Common myeloid progenitor, CD34-positive (primary cell): ENCODE data around the gene TESPA1.

Experiments used
- CTCF ChIA-PET: fragments of 350-600 bp; sonication (Branson Sonifier 250); formaldehyde crosslinking; loops from one replicate; lab custom pipeline; 2021; ENCODE audit warnings: antibody characterized with exemption; lab: Charles Lee
- POLR2A ChIA-PET: fragments of 350-600 bp; sonication (Branson Sonifier 250); formaldehyde crosslinking; loops from one replicate; lab custom pipeline; 2021; ENCODE audit warnings: antibody characterized with exemption; lab: Charles Lee
- DNase-seq, 3 donors: peaks; one replicate each; pipeline versions ENCODE4 v3.0.0 to v3.0.0-alpha.2; 2013
- H3K27ac ChIP-seq, 2 experiments: 1 replicate in 1 of 2; 2 replicates in 1 of 2; pipeline ENCODE4 v1.7.0; 2013; ENCODE audit warnings: inconsistent platforms in 2 of 2, low read length in 2 of 2, mild to moderate bottlenecking in 2 of 2, low read depth in 1 of 2, moderate library complexity in 1 of 2; ENCODE audit not compliant: severe bottlenecking in 2 of 2, insufficient read depth in 1 of 2, poor library complexity in 1 of 2
- H3K27me3 ChIP-seq, 5 experiments: replicated peaks in 2 of 5; 1 replicate in 3 of 5; 2 replicates in 2 of 5; pipeline versions ENCODE4 v1.6.1 to v1.7.0; 2013; ENCODE audit warnings: low read length in 4 of 5, mild to moderate bottlenecking in 2 of 5, moderate library complexity in 2 of 5, inconsistent platforms in 1 of 5; ENCODE audit not compliant: insufficient read depth in 5 of 5, control insufficient read depth in 4 of 5
- H3K36me3 ChIP-seq, 4 experiments: 1 replicate in 2 of 4; 2 replicates in 2 of 4; pipeline versions ENCODE4 v1.6.1 to v1.7.0; 2013; ENCODE audit warnings: low read length in 3 of 4, control low read depth in 1 of 4, mild to moderate bottlenecking in 1 of 4; ENCODE audit not compliant: control insufficient read depth in 4 of 4, insufficient read depth in 4 of 4
- H3K4me1 ChIP-seq, 4 experiments: 1 replicate in 3 of 4; 2 replicates in 1 of 4; pipeline versions ENCODE4 v1.6.1 to v1.7.1; 2013; ENCODE audit warnings: low read length in 3 of 4, mild to moderate bottlenecking in 3 of 4, control low read depth in 1 of 4, inconsistent platforms in 1 of 4, moderate library complexity in 1 of 4; ENCODE audit not compliant: control insufficient read depth in 4 of 4, insufficient read depth in 4 of 4; ENCODE audit errors: control extremely low read depth in 1 of 4
- H3K4me3 ChIP-seq, 7 experiments: 1 replicate in 4 of 7; 2 replicates in 3 of 7; pipeline versions ENCODE4 v1.5.1 to v1.7.0; 2013; ENCODE audit warnings: mild to moderate bottlenecking in 7 of 7, low read length in 6 of 7, moderate library complexity in 6 of 7, inconsistent platforms in 2 of 7, low read depth in 2 of 7, control low read depth in 1 of 7; ENCODE audit not compliant: insufficient read depth in 4 of 7, control insufficient read depth in 1 of 7; ENCODE audit errors: extremely low read depth in 1 of 7
- H3K9me3 ChIP-seq, 5 experiments: 1 replicate in 4 of 5; 2 replicates in 1 of 5; pipeline versions ENCODE4 v1.6.1 to v1.7.1; 2013; ENCODE audit warnings: low read length in 4 of 5, mild to moderate bottlenecking in 2 of 5, inconsistent platforms in 1 of 5, low read depth in 1 of 5, moderate library complexity in 1 of 5; ENCODE audit not compliant: control insufficient read depth in 4 of 5, insufficient read depth in 2 of 5; ENCODE audit errors: control extremely low read depth in 1 of 5
- WGBS: methylation state at CpG from one replicate; pipeline ENCODE4 v1.1.5; 2013; ENCODE audit not compliant: insufficient coverage; 5-methylcytosine and 5-hydroxymethylcytosine counted together

TESPA1 gene

GRCh38 chr12:54993181-54993835, 8.7 kb upstream of the TESPA1 start:
- Histone ChIP-seq H3K27me3 (no peaks in the 10 kb centered on the region), H3K36me3 (no peaks in the 10 kb centered on the region), H3K9me3 (no peaks in the 10 kb centered on the region), H3K27ac (no peak overlapping the region), H3K4me1 (peaks cover 17 to 52% (median 32%) of the 10 kb centered on the region in 4 experiments), H3K4me3 (no peak overlapping the region)
- DNase-seq: peak; percentile 83 to 89 (median 85)
- CTCF ChIA-PET: interaction anchor here (0.9 to 18.1 kb wide), 43 partner anchors 9 to 299 kb away, joined by 3 to 495 read pairs (median 4); partner anchors contain the start of genes NEUROD4 and TESPA1
- POLR2A ChIA-PET: interaction anchor here (0.7 to 1.8 kb wide), 2 partner anchors 9 to 79 kb away, joined by 3 to 7 read pairs; partner anchors contain the start of gene TESPA1
- 47% methylated on average over 11 of the region's 12 CpGs for WGBS

GRCh38 chr12:54991991-54992375, 7.4 kb upstream of the TESPA1 start:
- Histone ChIP-seq H3K9me3 (no peaks in the 10 kb centered on the region), H3K27ac (peak overlapping the region; percentile 41 to 69), H3K27me3 (no peaks in the 10 kb centered on the region), H3K4me1 (peaks cover 17 to 62% (median 37%) of the 10 kb centered on the region in 4 experiments), H3K4me3 (peak overlapping the region in 1 of 7 experiments; percentile 64), H3K36me3 (no peaks in the 10 kb centered on the region)
- ChIA-PET CTCF (interaction anchor here (1.2 to 18.1 kb wide), 20 partner anchors 8 to 290 kb away, joined by 3 to 495 read pairs (median 8); partner anchors contain the start of genes NEUROD4 and TESPA1), POLR2A (no interaction called here)
- WGBS: no CpG with 5 or more reads among the region's 5 CpGs
- peak in 1 of 3 donors; percentile 53 for DNase-seq

GRCh38 chr12:54991161-54991990, 6.8 kb upstream of the TESPA1 start:
- Histone ChIP-seq H3K27ac (peak overlapping the region; percentile 41 to 69), H3K27me3 (no peaks in the 10 kb centered on the region), H3K9me3 (no peaks in the 10 kb centered on the region), H3K4me3 (peak overlapping the region in 5 of 7 experiments; percentile 6 to 64 (median 53)), H3K4me1 (peaks cover 17 to 56% (median 34%) of the 10 kb centered on the region in 4 experiments), H3K36me3 (no peaks in the 10 kb centered on the region)
- ChIA-PET POLR2A (no interaction called here), CTCF (interaction anchor here (1.2 to 18.1 kb wide), 9 partner anchors 17 to 289 kb away, joined by 3 to 495 read pairs (median 13); no protein-coding TSS in a partner anchor)
- DNase-seq: peak; percentile 53 to 89 (median 86)
- 53% methylated on average over 5 of the region's 9 CpGs for WGBS

- DNase-seq: no peak
- no CpG with 5 or more reads among the region's 1 CpG for WGBS
- Histone ChIP-seq H3K27ac (no peak overlapping the region), H3K4me1 (peaks cover 31 to 64% (median 41%) of the 10 kb centered on the region in 4 experiments), H3K4me3 (no peak overlapping the region), H3K27me3 (no peaks in the 10 kb centered on the region), H3K9me3 (no peaks in the 10 kb centered on the region), H3K36me3 (no peaks in the 10 kb centered on the region)
- CTCF ChIA-PET: interaction anchor here (1.2 kb wide), 1 partner anchor 81 kb away, joined by 6 read pairs; no protein-coding TSS in a partner anchor
- POLR2A ChIA-PET: no interaction called here
Measured at GRCh38 chr12:54989829-54990228, 5.3 kb upstream of the TESPA1 start.

GRCh38 chr12:54988402-54989054, 4.0 kb upstream of the TESPA1 start:
- POLR2A ChIA-PET: interaction anchor here (0.6 kb wide), 2 partner anchors 81 to 148 kb away, joined by 4 to 5 read pairs; no protein-coding TSS in a partner anchor
- peak overlapping the region; percentile 12 to 51 for H3K27ac ChIP-seq
- no CpG with 5 or more reads among the region's 1 CpG for WGBS
- CTCF ChIA-PET: interaction anchor here (1.2 to 2.1 kb wide), 4 partner anchors 22 to 83 kb away, joined by 3 to 13 read pairs (median 3); no protein-coding TSS in a partner anchor
- peak; percentile 23 to 52 (median 43) for DNase-seq
- no peaks in the 10 kb centered on the region for H3K36me3 ChIP-seq
- H3K9me3 ChIP-seq: no peaks in the 10 kb centered on the region
- H3K4me1 ChIP-seq: peaks cover 41 to 75% (median 52%) of the 10 kb centered on the region in 4 experiments
- peak overlapping the region in 1 of 7 experiments; percentile 17 for H3K4me3 ChIP-seq
- H3K27me3 ChIP-seq: no peaks in the 10 kb centered on the region

GRCh38 chr12:54987611-54988231, 3.2 kb upstream of the TESPA1 start:
- no peaks in the 10 kb centered on the region for H3K27me3 ChIP-seq
- no peaks in the 10 kb centered on the region for H3K36me3 ChIP-seq
- ChIA-PET CTCF (interaction anchor here (1.2 to 2.1 kb wide), 4 partner anchors 22 to 84 kb away, joined by 3 to 13 read pairs (median 3); no protein-coding TSS in a partner anchor), POLR2A (interaction anchor here (0.6 kb wide), 2 partner anchors 82 to 148 kb away, joined by 4 to 5 read pairs; no protein-coding TSS in a partner anchor)
- H3K4me1 ChIP-seq: peaks cover 46 to 79% (median 60%) of the 10 kb centered on the region in 4 experiments
- H3K4me3 ChIP-seq: peak overlapping the region in 2 of 7 experiments; percentile 37 to 58
- peak overlapping the region in 1 of 2 experiments; percentile 70 for H3K27ac ChIP-seq
- 0% methylated on average over 2 of the region's 4 CpGs for WGBS
- peak; percentile 54 to 87 (median 74) for DNase-seq
- no peaks in the 10 kb centered on the region for H3K9me3 ChIP-seq
